Measurements from ENCODE around the gene ADAM12. TPM values are rescaled to one million over a fixed set of nuclear protein-coding genes. Genes with fewer than 3 reads are reported as not detected.

Gene ADAM12
- total RNA-seq, 1 donor from 2014 or later: 0.35 TPM

DNA sequence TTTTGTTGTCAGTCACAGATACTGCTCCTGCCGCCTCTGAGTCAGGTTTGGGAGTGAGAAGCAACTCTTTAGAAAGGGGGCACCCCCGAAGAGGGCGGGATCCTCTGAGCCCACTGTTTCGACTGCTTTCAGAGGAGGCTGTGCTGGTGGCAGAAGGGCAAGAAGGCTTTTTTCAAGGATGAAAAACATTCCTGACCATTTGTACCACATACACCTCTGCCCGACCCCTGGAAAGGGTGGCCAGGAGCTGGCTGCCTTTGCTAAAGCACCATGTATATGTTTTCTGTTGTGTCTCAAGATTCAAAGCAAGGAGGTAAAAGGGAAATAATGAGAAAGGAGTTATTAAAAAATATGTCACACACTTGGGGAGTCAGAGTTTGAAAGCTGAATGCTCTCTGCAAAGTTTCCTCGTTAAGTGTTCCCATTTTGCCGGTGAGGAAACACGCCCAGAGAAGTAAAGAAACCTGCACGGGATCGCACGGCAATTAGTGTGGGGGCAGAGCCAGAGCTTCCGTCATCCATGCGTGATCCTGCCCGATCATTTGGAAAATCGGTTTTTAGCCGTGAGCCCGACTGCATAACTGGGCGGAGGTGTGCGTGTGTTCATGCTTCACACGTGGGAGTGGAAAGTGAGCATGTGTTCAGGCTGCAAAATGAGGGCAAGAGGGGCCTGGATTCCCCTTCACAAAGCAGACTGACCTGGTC, 163.2 kb downstream of the ADAM12 start:
- ATAC-seq (no peak), DNase-seq (no peak)
- intact Hi-C loops (cut with micrococcal nuclease): no loop called here

DNA sequence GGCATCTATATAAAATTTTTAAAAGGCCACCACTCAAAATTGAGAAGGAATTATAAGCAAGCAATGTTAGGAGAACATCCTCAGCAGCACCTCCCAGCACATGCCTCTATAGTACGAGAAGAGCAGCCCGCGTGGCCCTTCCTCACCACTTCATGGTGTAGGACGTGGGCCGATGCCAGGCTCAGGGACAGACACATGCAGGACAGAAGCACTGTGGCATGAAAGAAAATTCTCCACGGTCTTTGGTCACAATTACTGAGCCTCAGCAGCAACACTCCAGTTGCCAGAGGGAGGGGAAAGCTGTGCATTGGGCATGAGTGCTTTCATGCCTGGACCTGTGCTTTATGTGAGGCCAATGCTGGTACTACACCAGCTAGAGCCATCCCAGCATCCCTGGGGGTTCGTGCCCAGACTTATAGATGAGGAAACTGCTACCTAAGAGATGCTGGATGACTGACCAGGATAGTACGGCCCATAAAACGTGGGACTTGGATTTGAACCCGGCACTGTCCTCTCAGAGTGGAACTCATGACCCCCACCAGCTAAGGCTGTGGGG, 164.7 kb downstream of the ADAM12 start:
- intact Hi-C loops (cut with micrococcal nuclease): loop anchor here (2.0 kb wide), 1 partner anchor 29 kb away; no protein-coding TSS in a partner anchor
- ATAC-seq (no peak), DNase-seq (no peak)

DNA sequence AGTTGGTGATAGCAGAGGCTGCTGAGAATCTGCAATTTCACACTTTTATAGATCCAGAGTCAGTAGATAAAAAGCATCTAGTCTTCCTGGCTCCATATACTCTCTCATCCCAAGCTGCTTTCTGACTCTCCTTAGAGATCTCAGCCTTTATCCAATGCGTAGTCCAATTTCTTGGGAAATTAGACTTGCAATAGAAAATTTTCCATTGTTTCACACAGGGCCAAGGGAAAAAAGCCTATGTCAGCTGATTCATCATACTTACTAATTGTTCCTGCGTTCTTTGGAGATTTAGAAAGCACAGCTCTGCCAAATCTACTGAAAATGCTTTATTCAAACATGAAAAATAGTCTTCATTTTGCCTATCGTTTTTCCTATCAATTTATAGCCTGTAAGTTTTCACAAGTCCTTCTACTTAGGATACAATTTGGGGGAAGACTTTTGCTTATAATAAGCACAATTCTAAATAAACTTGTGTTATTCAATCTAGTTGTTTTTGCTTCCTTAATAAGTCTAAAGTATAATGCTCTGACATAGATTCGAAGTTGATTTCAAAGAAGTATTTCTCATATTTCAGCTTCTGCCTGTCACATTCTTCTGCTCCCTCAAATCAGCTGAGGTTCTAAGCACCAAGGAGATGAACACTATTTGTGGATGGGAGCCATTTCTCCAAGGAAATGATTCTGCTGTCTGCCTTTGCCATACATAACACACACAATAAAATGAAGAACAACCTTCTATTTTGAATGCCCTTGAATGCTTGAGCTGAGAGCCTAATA, 165.4 kb downstream of the ADAM12 start:
- intact Hi-C loops (cut with micrococcal nuclease): loop anchor here (2.0 kb wide), 1 partner anchor 28 kb away; no protein-coding TSS in a partner anchor
- ATAC-seq: peak; percentile 64
- DNase-seq: no peak

DNA sequence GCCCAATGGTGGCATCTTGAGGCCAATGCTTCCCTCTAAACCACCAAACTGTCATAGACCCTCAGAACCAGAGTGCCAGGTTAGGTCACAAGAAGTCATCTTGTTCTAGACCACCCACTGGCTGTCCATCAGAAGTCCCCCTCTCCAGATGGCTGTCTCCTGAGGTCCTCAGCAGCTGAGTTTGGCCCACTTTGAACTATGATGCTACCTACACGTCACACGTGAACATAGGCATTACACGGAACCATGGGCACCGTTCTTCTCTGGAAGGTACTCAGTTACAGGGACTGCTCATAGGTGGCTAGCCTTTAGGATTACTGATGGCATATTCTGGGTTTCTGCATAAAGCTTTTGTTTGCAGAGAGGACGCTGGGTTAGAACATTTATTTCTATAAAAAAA, 166.4 kb downstream of the ADAM12 start:
- intact Hi-C loops (cut with micrococcal nuclease): loop anchor here (2.0 kb wide), 1 partner anchor 27 kb away; no protein-coding TSS in a partner anchor

DNA sequence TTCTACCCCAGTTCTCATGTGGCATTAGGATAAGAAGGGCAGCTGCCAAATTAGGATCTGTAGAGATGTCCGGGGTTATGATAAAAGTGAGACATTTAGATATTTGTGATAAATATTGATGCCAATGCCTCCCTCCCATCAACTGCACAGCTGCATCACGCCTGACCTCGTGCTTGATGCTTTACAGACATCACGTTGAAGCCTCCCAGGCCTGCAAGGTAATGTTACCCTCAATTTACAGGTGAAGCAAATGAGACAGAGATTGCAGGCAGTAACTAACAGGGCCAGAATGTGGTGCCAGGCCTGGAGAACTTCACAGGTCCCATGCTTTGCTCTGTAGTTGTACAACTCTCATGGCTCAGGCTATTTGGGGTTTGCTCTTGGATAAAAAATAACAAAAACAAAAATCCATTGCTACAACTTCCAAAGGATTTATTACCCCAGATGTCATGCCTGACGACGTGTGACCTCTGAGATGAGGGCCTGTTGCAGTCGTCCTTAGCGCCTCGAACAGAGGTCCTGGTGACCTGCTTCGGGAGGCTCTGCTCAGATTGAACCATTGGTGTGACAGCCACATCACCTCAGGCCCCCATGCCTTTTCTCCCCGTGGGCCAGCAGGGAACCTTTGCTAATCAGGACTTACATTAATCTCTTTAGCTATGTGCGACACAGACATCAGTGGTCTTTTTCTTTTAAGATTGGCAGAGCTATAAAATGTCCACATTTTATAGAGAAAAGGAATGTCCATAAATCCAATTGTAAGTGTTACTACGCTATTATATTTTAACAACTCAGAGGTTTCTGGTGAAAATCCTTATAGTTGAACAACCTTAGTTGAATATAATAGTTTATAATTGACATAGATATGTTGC, 169.3 kb downstream of the ADAM12 start:
- DNase-seq: no peak
- ATAC-seq: no peak
- intact Hi-C loops (cut with micrococcal nuclease): no loop called here

More for the DNA sequence above, 166.4 kb downstream of the ADAM12 start:
- DNase-seq: no peak
- ATAC-seq: no peak

DNA sequence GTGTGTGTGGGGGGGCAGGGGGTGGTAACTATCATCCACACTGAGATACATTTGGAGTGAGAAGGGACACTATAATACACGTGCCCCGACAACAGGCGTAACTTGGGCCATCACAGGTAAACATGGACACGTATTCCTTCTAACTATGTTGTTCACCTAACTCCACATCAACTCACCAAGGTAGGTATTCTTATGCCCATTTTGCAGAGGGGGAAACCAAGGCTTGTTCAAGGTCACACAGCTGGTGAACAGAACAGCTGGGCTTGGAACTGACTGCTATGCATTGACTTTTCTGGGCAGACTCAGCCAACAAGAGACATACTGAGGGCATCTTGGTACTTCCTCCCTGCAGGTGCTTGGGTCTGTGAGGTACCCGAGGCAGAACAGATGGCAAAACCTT, 170.1 kb downstream of the ADAM12 start:
- no peak for DNase-seq
- no peak for ATAC-seq
- intact Hi-C loops (cut with micrococcal nuclease): no loop called here

DNA sequence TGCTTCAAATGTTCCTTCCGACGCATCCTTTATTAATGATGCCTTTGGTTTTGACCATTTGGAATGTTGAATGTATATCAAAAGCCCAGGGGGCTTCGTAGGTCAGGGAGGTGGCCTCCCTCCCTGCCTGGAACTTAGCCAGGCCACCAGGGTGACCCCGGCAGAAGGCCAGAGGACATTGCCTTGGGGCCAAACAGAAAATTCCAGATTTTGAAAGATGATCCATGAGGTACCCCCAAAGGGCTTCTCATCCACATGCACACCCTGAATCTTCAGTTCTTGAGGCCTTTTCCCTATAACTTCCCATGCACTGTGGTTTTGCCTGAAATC, 171.7 kb downstream of the ADAM12 start:
- DNase-seq: no peak
- intact Hi-C loops (cut with micrococcal nuclease): no loop called here
- no peak for ATAC-seq

DNA sequence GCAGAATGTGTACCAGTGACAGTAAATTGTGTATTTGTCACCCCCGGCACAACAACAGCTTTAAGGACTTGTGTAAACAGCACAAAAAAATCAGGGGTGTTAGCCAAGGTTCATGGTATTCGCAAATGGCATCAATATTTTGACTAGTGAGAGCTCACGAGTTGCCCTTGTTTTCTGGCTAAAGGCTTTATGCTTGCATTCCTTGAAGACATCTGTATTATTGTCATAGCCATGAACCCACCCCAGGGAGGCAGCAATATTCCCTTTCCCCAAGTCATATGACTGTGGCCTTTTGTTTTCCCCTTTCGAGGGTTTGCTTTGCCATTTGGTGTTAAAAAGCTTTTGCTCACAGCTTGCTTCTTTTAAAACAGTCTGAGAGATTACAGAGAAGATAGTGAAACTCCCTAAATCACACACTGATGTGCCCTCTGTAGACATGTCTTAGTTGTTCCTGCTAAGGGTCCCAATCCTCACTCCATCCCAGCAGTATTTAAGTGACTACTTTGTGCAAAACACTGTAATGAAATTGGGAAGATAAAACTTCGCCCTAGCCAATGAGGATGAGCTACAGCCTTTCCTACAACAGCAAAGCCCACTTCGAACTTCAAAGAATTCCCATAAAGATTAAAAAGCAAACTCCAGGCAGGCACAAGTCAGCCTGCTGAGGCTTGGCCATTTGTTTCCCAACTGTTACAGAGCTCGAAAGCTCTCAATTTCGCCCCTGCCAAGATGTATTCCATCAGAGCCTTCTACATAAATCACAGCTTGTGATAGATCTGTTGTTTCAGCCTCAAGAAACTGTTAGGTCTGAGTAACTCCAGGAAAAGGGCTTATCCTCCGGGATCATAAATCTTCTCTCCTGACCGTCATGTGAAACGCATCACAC, 172.3 kb downstream of the ADAM12 start:
- no peak for ATAC-seq
- no peak for DNase-seq
- intact Hi-C loops (cut with micrococcal nuclease): no loop called here

DNA sequence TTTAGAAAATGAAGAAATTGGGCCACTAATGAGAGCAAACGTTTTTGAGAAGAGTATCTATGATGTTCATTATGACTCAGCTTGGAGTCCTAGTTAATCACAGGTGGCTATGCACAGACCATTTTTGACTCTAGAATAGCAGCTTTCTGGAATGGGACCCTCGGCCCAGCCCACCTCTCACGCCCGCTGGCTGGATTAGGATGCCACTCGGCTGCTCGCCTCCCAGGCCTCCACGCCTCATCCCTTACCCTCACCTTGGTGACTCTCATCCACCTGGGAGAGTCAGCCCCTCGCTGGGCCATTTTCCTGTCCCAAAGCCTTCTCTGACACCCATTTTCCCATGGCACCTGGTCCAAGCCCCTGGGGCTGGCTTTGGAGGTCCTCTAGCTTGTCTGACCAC, 173.6 kb downstream of the ADAM12 start:
- intact Hi-C loops (cut with micrococcal nuclease): no loop called here
- DNase-seq: no peak
- ATAC-seq: no peak

DNA sequence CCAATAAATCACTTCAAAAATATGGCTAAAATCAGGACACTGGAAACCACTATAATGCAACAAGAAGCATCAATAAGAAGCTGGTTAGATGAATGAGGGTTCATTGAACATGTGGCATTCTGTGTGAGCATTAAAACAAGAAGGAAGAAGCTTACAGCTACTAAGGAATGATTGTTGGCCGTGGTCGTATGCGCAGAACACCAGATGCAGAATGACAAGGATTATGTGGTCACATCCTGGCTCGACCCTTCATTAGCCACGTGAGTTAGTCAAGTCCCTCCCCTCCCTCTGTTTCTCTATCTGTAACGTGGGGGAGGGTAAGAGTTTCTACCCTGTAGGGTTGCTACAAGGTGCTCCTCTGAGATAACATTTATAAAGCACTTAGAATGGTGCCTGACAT, 174.3 kb downstream of the ADAM12 start:
- intact Hi-C loops (cut with micrococcal nuclease): no loop called here
- ATAC-seq: no peak

DNA sequence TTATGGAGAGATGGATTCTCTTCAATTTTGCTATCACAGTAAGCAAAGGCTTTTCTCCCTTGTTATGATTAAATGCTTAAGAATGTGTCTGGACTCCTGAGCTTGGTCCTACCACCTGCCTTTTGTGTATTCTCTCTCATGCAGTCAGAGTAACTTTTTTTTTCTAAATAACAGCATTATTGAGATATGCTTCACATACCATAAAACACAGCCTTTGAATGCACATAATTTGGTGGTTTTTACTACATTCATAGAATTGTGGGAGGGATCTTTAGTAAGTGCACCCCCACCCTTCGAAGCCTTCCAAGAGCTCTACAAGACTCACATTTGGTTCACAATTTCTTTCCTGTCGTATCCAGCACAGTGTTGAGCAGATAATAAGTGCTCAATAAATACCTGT, 175.5 kb downstream of the ADAM12 start:
- DNase-seq: no peak
- intact Hi-C loops (cut with micrococcal nuclease): no loop called here
- ATAC-seq: no peak

More for the DNA sequence above, 174.3 kb downstream of the ADAM12 start:
- DNase-seq: no peak

DNA sequence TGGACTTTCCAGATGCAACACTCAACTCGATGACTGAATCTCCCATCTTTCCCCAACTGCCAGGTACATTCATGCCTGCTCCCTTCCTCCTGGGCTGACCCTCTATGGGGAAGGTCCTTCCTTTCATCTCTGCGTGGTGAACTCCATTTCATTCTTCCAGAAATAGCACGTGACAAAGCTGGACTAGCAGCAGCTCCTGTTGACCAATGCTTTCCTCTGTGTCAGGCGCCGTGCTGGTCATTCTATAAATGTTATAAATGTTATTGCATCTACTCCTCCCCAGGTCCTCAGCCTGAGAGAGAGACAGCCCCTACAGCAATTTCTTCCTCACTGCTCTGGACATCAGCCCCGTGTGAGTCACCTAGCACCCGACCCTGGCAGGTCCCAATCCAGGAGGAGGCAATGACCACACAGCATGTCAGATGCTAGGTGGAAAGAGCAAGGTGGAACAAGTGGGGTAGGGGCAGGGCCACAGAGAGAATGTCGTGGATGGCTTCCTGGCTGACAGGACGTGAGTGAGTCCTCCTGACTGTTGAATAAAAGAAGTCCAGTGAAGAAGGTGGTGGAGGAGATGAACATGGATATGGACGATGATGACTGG, 178.1 kb downstream of the ADAM12 start:
- intact Hi-C loops (cut with micrococcal nuclease): no loop called here
- no peak for DNase-seq
- no peak for ATAC-seq

DNA sequence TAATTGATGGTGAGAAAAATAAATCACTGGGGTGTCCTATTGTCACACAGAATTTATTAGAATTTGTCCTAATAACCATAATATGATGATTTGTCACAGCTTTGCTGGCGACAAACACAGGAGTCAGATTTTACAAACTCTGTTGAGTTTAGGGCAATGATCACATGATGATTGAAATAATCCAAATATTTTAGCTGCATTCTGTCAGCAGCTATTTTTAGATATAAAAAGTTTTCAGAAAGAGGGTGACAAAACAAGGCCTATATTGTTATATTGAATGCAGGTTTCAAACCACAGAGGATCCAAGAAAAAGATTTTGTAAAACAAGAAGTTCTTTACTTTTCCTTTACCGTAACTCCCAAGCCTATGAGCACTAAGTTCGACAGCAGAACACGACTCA, 178.8 kb downstream of the ADAM12 start:
- ATAC-seq: no peak
- intact Hi-C loops (cut with micrococcal nuclease): no loop called here
- DNase-seq: no peak

DNA sequence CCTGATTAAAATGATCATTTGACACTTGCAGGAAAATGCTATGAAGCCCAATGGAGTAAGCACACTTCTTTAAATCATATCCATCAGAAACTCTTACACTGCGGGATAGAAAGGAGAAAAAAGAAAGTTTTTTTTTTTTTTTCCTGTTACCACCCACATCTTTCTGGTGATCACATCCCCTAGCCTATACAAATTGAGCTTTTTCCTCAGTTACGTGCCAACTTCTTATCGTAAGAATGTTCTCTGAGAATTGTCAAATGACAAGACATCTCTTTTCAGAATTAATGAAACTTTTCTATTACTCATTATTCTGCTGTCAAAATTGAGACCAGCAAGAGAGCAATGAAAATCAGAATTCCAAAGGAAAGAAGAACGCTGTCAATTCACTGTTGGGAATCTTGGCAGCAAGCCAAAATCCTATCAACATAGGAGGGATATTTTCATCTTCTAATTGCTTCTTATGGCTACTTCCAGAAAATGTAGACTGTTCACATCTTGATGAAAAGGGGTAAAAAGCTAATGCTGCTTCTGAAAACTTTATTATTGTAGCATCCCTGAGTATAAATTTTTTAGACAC, 179.5 kb downstream of the ADAM12 start:
- intact Hi-C loops (cut with micrococcal nuclease): no loop called here
- no peak for DNase-seq
- ATAC-seq: no peak

DNA sequence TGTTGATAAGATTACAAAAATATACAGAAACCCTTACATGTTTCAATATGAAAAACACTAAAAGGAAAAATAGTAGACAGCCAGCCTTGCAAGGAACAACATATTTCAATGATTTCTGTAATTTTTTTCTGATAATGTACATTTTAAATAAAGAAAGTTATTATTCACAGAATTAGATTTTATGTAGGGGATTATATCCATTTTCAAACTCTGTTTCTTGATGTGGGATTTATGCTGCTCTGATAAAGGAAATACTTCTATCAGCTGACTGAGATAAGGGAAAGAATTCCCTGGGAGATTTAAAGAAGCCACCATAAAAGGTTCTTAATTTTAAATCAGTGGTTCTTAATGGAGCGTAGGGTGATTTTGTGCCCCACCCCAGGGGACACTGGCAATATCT, 180.4 kb downstream of the ADAM12 start:
- DNase-seq (no peak), ATAC-seq (no peak)
- intact Hi-C loops (cut with micrococcal nuclease): no loop called here

DNA sequence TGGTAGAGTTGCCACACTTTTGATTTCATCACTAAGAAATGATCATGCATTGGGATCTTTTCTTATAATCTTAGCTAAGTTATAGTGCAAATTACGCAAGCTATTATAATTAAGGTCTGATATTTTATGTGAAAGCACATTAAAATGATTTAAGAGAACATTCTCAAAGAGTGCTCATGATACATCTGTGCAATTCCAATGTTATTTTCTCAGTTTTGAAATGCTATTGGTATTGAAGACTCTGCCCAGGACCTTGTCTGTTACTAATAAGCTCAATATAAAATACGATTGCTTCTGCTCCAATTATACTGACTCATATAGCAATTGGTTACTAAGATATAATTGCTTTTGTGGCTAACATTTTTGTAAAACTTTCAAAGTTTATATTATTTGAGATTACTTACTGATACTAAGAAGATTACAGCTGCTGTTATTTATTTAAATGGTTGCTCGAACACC, 180.9 kb downstream of the ADAM12 start:
- no peak for ATAC-seq
- intact Hi-C loops (cut with micrococcal nuclease): no loop called here
- DNase-seq: no peak

DNA sequence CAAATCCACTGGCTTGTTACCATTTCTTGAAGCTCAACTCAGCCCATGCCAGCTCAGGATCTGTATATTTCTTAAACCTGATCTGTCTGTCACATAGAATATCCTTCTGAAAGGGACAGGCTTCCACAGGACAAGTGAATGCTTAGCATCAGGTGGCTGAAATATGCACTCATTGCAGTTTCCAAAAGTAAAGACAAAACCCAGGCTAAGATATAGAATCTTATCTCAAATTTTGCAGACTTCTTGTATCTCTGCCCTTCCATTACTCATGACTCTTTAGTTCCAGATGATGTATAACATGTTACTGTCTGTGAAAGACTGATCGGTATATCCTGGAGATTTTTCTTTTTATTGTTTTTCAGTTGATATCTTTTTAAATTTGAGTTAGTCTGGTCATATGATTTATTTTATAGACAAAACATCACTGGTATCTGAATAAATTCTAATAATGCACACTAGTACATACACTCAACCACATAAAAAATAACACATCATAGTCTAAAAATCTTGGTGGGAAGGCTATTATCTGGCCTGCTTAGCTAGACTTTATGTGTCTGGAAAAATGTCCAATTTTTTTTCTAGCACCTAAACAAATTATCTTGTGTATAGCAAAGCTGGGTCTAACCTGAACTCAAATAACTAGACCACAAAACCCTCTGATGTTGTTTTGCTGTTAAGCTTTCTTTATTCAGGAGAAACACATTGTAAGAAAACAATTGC, 182.6 kb downstream of the ADAM12 start:
- ATAC-seq: no peak
- DNase-seq: no peak

More for the DNA sequence above, 182.6 kb downstream of the ADAM12 start:
- intact Hi-C loops (cut with micrococcal nuclease): no loop called here

Measured in left ventricle myocardium superior (tissue), 1 donor.